Mesendoderm (in vitro differentiated cells): Measurements from ENCODE around the gene SOX9.

Source experiments
- DNase-seq: peaks from one replicate; pipeline ENCODE4 v3.0.0; 2013
- H2AK5ac ChIP-seq: 2 replicates; pipeline ENCODE4 v1.6.1; 2013; ENCODE audit warnings: low read length, inconsistent platforms
- H2BK120ac ChIP-seq: 2 replicates; pipeline ENCODE4 v1.6.1; 2013; ENCODE audit warnings: low read depth, mild to moderate bottlenecking, low read length, moderate library complexity, mixed read lengths
- H2BK15ac ChIP-seq: replicated peaks from 2 replicates; pipeline ENCODE4 v1.6.1; 2013; ENCODE audit warnings: low read depth, mild to moderate bottlenecking, moderate library complexity
- H2BK5ac ChIP-seq: 2 replicates; pipeline ENCODE4 v1.6.1; 2013; ENCODE audit warnings: low read length, inconsistent platforms
- H3K18ac ChIP-seq: 2 replicates; pipeline ENCODE4 v1.6.1; 2013; ENCODE audit warnings: mild to moderate bottlenecking, low read length, mixed read lengths
- H3K23ac ChIP-seq: one replicate; pipeline ENCODE4 v1.6.1; 2013; ENCODE audit warnings: low read length
- H3K27ac ChIP-seq: 2 replicates; pipeline ENCODE4 v1.5.1; 2013; ENCODE audit warnings: low read depth, mild to moderate bottlenecking, inconsistent platforms, low read length, moderate library complexity
- H3K27me3 ChIP-seq: 2 replicates; pipeline ENCODE4 v1.6.1; 2013; ENCODE audit warnings: low read length, control low read depth, mild to moderate bottlenecking, inconsistent platforms; ENCODE audit not compliant: insufficient read depth, poor library complexity
- H3K36me3 ChIP-seq: 2 replicates; pipeline ENCODE4 v1.6.1; 2013; ENCODE audit warnings: low read length, inconsistent platforms; ENCODE audit not compliant: control insufficient read depth, insufficient read depth
- H3K4ac ChIP-seq: one replicate; pipeline ENCODE4 v1.6.1; 2013; ENCODE audit warnings: low read depth, mild to moderate bottlenecking, low read length, moderate library complexity
- H3K4me1 ChIP-seq: 2 replicates; pipeline ENCODE4 v1.6.1; 2013; ENCODE audit warnings: low read depth, low read length, inconsistent platforms; ENCODE audit not compliant: control insufficient read depth
- H3K4me2 ChIP-seq: 2 replicates; pipeline ENCODE4 v1.6.1; 2013; ENCODE audit warnings: low read length
- H3K4me3 ChIP-seq: 2 replicates; pipeline ENCODE4 v1.5.1; 2013; ENCODE audit warnings: mild to moderate bottlenecking, low read length
- H3K56ac ChIP-seq: one replicate; pipeline ENCODE4 v1.6.1; 2013; ENCODE audit warnings: low read length
- H3K79me1 ChIP-seq: 2 replicates; pipeline ENCODE4 v1.6.1; 2013; ENCODE audit warnings: low read length, inconsistent platforms
- H3K79me2 ChIP-seq: 2 replicates; pipeline ENCODE4 v1.6.1; 2013; ENCODE audit warnings: mild to moderate bottlenecking, low read length; ENCODE audit not compliant: control insufficient read depth, insufficient read depth
- H3K9ac ChIP-seq: 2 replicates; pipeline ENCODE4 v1.6.1; 2013; ENCODE audit warnings: low read length, inconsistent platforms
- H4K5ac ChIP-seq: one replicate; pipeline ENCODE4 v1.6.1; 2013; ENCODE audit warnings: low read length
- H4K8ac ChIP-seq: one replicate; pipeline ENCODE4 v1.6.1; 2013; ENCODE audit warnings: low read depth, mild to moderate bottlenecking, control low read depth, low read length, moderate library complexity
- WGBS: extraction: QIAGEN DNeasy Blood & Tissue Kit; methylation state at CpG from one replicate; pipeline ENCODE4 v1.1.7; 2013; ENCODE audit warnings: low lambda C conversion rate, missing lambda C conversion rate; ENCODE audit not compliant: insufficient coverage; ENCODE audit errors: extremely low coverage; 5-methylcytosine and 5-hydroxymethylcytosine counted together

The SOX9 gene

GRCh38 chr17:72104164-72104862 lies 16.5 kb upstream of the SOX9 start:
- no peak overlapping the region for H3K18ac ChIP-seq
- peaks cover 6% of the 10 kb centered on the region for H3K4me1 ChIP-seq
- H3K56ac ChIP-seq: no peak overlapping the region
- no CpG with 5 or more reads among the region's 11 CpGs for WGBS
- H2BK5ac ChIP-seq: no peak overlapping the region
- no peak overlapping the region for H3K9ac ChIP-seq
- H3K27me3 ChIP-seq: no peaks in the 10 kb centered on the region
- no peak overlapping the region for H2AK5ac ChIP-seq
- H3K27ac ChIP-seq: no peak overlapping the region
- no peak overlapping the region for H3K4me2 ChIP-seq
- H3K4ac ChIP-seq: no peak overlapping the region
- no peak overlapping the region for H4K8ac ChIP-seq
- no peak overlapping the region for H2BK15ac ChIP-seq
- no peaks in the 10 kb centered on the region for H3K79me2 ChIP-seq
- DNase-seq: no peak
- no peaks in the 10 kb centered on the region for H3K36me3 ChIP-seq
- H3K79me1 ChIP-seq: no peaks in the 10 kb centered on the region
- no peak overlapping the region for H3K4me3 ChIP-seq
- no peak overlapping the region for H2BK120ac ChIP-seq
- no peak overlapping the region for H3K23ac ChIP-seq
- H4K5ac ChIP-seq: no peak overlapping the region

- no peak overlapping the region for H2AK5ac ChIP-seq
- H3K79me2 ChIP-seq: no peaks in the 10 kb centered on the region
- no peak overlapping the region for H3K9ac ChIP-seq
- H3K4ac ChIP-seq: no peak overlapping the region
- H3K4me2 ChIP-seq: no peak overlapping the region
- no peak overlapping the region for H4K5ac ChIP-seq
- WGBS: no CpG with 5 or more reads among the region's 6 CpGs
- H3K79me1 ChIP-seq: no peaks in the 10 kb centered on the region
- no peaks in the 10 kb centered on the region for H3K27me3 ChIP-seq
- no peak overlapping the region for H2BK120ac ChIP-seq
- no peaks in the 10 kb centered on the region for H3K36me3 ChIP-seq
- H3K4me3 ChIP-seq: no peak overlapping the region
- no peak overlapping the region for H3K27ac ChIP-seq
- H2BK5ac ChIP-seq: no peak overlapping the region
- peak; percentile 61 for DNase-seq
- H4K8ac ChIP-seq: no peak overlapping the region
- H2BK15ac ChIP-seq: no peak overlapping the region
- H3K4me1 ChIP-seq: peaks cover 6% of the 10 kb centered on the region
- H3K18ac ChIP-seq: no peak overlapping the region
- no peak overlapping the region for H3K23ac ChIP-seq
- no peak overlapping the region for H3K56ac ChIP-seq
These were observed 16.0 kb upstream of the SOX9 start for GRCh38 chr17:72104863-72105234.

DNA sequence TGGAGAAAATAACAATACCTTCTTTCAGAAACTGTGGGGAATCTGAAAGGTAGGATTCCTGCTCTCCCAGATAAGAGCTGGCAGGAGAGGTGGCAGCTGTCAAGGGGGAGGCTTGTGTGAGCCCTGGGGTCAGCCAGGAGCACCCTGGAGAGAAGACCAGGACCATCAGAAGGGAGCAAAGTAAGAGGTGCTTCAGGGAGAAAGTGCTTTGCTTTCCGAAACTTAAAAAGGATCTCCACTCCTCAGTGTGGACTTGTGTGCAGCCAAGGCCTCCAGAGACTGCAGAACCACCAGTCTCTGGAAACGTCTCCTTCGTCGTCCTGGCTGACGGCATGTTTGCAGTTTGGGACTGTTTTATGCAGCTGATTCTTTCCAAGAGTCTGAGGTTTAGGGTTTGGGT lies 13.7 kb upstream of the SOX9 start:
- Histone ChIP-seq H3K79me1 (no peaks in the 10 kb centered on the region), H3K36me3 (no peaks in the 10 kb centered on the region), H2AK5ac (no peak overlapping the region), H3K79me2 (no peaks in the 10 kb centered on the region), H3K27ac (no peak overlapping the region), H3K27me3 (no peaks in the 10 kb centered on the region), H3K4ac (no peak overlapping the region), H2BK5ac (no peak overlapping the region), H2BK15ac (no peak overlapping the region), H4K5ac (no peak overlapping the region), H3K56ac (no peak overlapping the region), H3K4me2 (no peak overlapping the region), H3K9ac (no peak overlapping the region), H4K8ac (no peak overlapping the region), H3K4me3 (no peak overlapping the region), H3K18ac (no peak overlapping the region), H3K23ac (no peak overlapping the region), H3K4me1 (peaks cover 9% of the 10 kb centered on the region), H2BK120ac (no peak overlapping the region)
- no peak for DNase-seq
- WGBS: no CpG with 5 or more reads among the region's 5 CpGs

GRCh38 chr17:72110231-72110941 lies 10.4 kb upstream of the SOX9 start:
- H3K4ac ChIP-seq: no peak overlapping the region
- no peak overlapping the region for H3K4me3 ChIP-seq
- no peak overlapping the region for H3K9ac ChIP-seq
- no peaks in the 10 kb centered on the region for H3K79me1 ChIP-seq
- peaks cover 5% of the 10 kb centered on the region for H3K4me1 ChIP-seq
- H2BK5ac ChIP-seq: no peak overlapping the region
- no peak overlapping the region for H3K4me2 ChIP-seq
- H3K36me3 ChIP-seq: no peaks in the 10 kb centered on the region
- peak overlapping the region; percentile 15 for H3K56ac ChIP-seq
- no peak for DNase-seq
- no peak overlapping the region for H4K5ac ChIP-seq
- H3K18ac ChIP-seq: no peak overlapping the region
- H3K79me2 ChIP-seq: no peaks in the 10 kb centered on the region
- no CpG with 5 or more reads among the region's 18 CpGs for WGBS
- no peak overlapping the region for H3K23ac ChIP-seq
- no peak overlapping the region for H4K8ac ChIP-seq
- no peak overlapping the region for H2AK5ac ChIP-seq
- no peak overlapping the region for H2BK15ac ChIP-seq
- H3K27me3 ChIP-seq: no peaks in the 10 kb centered on the region
- no peak overlapping the region for H3K27ac ChIP-seq
- no peak overlapping the region for H2BK120ac ChIP-seq

- H2BK120ac ChIP-seq: no peak overlapping the region
- H4K5ac ChIP-seq: no peak overlapping the region
- no peak overlapping the region for H3K56ac ChIP-seq
- H2BK5ac ChIP-seq: no peak overlapping the region
- no peak overlapping the region for H3K4me3 ChIP-seq
- H3K23ac ChIP-seq: peak overlapping the region; percentile 45
- H2BK15ac ChIP-seq: no peak overlapping the region
- no peaks in the 10 kb centered on the region for H3K36me3 ChIP-seq
- no peak overlapping the region for H2AK5ac ChIP-seq
- no peak overlapping the region for H3K4me2 ChIP-seq
- H3K27me3 ChIP-seq: peaks cover under 1% of the 10 kb centered on the region
- no peak overlapping the region for H3K18ac ChIP-seq
- no peak overlapping the region for H3K4ac ChIP-seq
- H3K79me2 ChIP-seq: no peaks in the 10 kb centered on the region
- DNase-seq: no peak
- H4K8ac ChIP-seq: no peak overlapping the region
- H3K27ac ChIP-seq: no peak overlapping the region
- WGBS: no CpG with 5 or more reads among the region's 4 CpGs
- H3K4me1 ChIP-seq: peaks cover 5% of the 10 kb centered on the region
- H3K79me1 ChIP-seq: no peaks in the 10 kb centered on the region
- H3K9ac ChIP-seq: no peak overlapping the region
These were observed 9.9 kb upstream of the SOX9 start for GRCh38 chr17:72110942-72111318.
